Pancreas (tissue), 10 donors: Measurements from ENCODE around the gene ACOX3. TPM values are rescaled to one million over a fixed set of nuclear protein-coding genes. Genes with fewer than 3 reads are reported as not detected.

Experiments
- ATAC-seq, 4 donors: fragments of 200-7000 bp; cut with Tn5 transposase; one replicate each; pipeline versions ENCODE4 v1.8.0 to v1.9.1; 2020; ENCODE audit warnings: mild to moderate bottlenecking in 4 of 4, moderate library complexity in 4 of 4
- DNase-seq, 6 donors: peaks; one replicate each; pipeline ENCODE4 v3.0.0-alpha.2; 2020
- FAIRE-seq: peaks from 2 replicates; lab custom pipeline; 2012; peaks lifted over from hg19 to GRCh38; lab: Jason Lieb, UNC
- H3K27ac ChIP-seq, 4 donors: fragments of 200-600 bp; sonication (generic); 1 replicate in 3 of 4; 2 replicates in 1 of 4; pipeline versions ENCODE4 v1.5.0 to v1.8.0; 2020
- H3K27me3 ChIP-seq, 4 donors: fragments of 200-600 bp; one replicate each; pipeline ENCODE4 v1.8.0; 2021
- H3K36me3 ChIP-seq, 3 donors: fragments of 200-600 bp; sonication (generic) in 1 of 3; one replicate each; pipeline versions ENCODE4 v1.5.0 to v1.8.0; 2020 to 2021
- H3K4me1 ChIP-seq, 3 donors: fragments of 200-600 bp; one replicate each; pipeline ENCODE4 v1.8.0; 2021
- H3K4me3 ChIP-seq, 4 donors: fragments of 200-600 bp; sonication (generic) in 2 of 4; one replicate each; pipeline versions ENCODE4 v1.5.0 to v1.8.0; 2020 to 2021
- H3K9me3 ChIP-seq, 4 donors: fragments of 200-600 bp; one replicate each; pipeline ENCODE4 v1.8.0; 2021
- CTCF ChIP-seq, 4 donors: fragments of 200-600 bp; sonication (generic) in 3 of 4; IDR thresholded peaks; one replicate each; pipeline versions ENCODE4 v1.5.0 to v1.8.0; 2021; ENCODE audit warnings: antibody characterized with exemption in 4 of 4
- WGBS, 2 donors: extraction: QIAGEN DNeasy Blood & Tissue Kit; methylation state at CpG; one replicate each; pipeline ENCODE4 v1.1.7; 2013; 5-methylcytosine and 5-hydroxymethylcytosine counted together
- intact Hi-C, 3 donors: fragments of 100-400 bp; cut with DNase I; formaldehyde crosslinking; loops; one replicate each; pipeline versions ENCODE4 v1.11.1 to v1.14.2; 2022
- polyA plus RNA-seq, 2 donors: library from polyadenylated mRNA; stranded (reverse); fragments of 200-250 nt; gene quantifications; one replicate each; pipeline ENCODE4 v1.2.3, GENCODE V29; 2013
- total RNA-seq, 6 donors: library from RNA; stranded (reverse); fragmentation: NEBNext Ultra II Directional in 4 of 6; extraction: Animal tissue kit (Norgen Biotek cat#: 25700) in 4 of 6; gene quantifications; one replicate each; pipeline versions ENCODE4 v1.2.1 to v1.2.4, GENCODE V29; 2021 to 2023
- donor health status: healthy with polysubstance abuse.
- donor health status: DM: no; HTN: no; CAD: no; lungs with moderate emphysema.
- donor health status: DM: no; HTN: no; CAD: no.
- donor health status: control.
- donor health status: control.
- donor health status: Bipolar disorder and iron deficiency.
- donor health status: DM: yes; HTN: yes; CAD: no.
- donor health status: DM: no; HTN: no; CAD: no.
- donor health status: DM: no; HTN: no; CAD: no.
- donor health status: DM: yes; HTN: yes; CAD: no.

Gene ACOX3
- total and polyA plus RNA-seq, 8 donors, result 16.1 to 24.8 (median 18.6) TPM

DNA sequence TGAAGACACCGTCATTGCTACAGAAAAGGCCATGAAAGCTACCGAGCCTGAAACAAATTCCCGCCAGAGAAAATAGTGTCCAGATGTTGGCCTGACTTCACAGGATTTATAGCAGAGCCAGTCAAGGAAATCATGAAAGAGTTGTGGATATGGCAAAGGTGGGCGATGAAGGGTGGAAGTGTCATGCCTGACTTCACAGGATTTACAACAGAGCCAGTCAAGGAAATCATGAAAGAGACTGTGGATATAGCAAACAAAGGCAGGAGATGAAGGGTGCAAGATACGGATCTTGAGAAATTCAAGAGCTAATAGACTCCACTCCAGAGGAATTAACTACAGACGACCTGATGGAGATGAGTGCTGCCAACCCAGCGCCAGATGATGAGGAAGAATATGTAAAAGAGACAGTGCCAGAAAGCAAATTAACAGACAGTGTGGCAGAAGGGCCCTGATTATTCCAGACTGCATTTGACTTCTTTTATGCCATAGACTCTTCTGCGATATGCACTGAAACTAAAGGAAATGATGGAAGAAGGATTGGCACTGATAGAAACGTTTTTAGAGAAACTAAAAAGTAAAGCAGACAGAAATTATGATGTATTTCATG lies 17.2 kb upstream of the ACOX3 start:
- intact Hi-C loops, result no loop called here
- no peak for ATAC-seq
- no peak for DNase-seq
- Histone ChIP-seq H3K9me3 (no peaks in the 10 kb centered on the region), H3K27me3 (no peaks in the 10 kb centered on the region), H3K36me3 (peaks cover 0 to 35% (median 0%) of the 10 kb centered on the region in 3 donors), H3K4me1 (no peaks in the 10 kb centered on the region), H3K27ac (no peak overlapping the region), H3K4me3 (no peak overlapping the region)
- no peak for FAIRE-seq
- TF ChIP-seq CTCF (IDR thresholded peaks at IDR 0.05), result no peak
- 81 to 82% methylated on average over 9 of the region's 9 CpGs for WGBS, 2 donors

DNA sequence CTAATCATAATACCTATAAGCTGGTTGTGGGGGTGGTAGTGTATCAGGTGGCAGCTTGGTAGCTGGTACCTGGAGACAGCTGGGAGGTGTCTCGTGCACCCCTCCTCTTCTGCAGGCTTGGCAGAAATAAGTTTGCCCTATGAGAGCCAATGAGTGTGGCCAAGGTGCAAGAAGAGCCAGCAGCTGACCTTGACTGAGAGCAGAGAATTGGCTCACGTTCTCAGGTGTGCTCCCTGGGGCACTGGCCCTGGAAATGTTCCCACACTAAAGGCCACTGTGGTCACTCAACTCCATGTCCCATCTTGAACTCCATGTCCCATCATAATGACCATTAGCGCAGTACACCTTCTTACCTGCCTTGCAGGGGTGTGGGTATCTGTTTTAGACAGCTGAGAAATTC lies 13.4 kb upstream of the ACOX3 start:
- DNase-seq, result peak in 1 of 6 donors; percentile 24

DNA sequence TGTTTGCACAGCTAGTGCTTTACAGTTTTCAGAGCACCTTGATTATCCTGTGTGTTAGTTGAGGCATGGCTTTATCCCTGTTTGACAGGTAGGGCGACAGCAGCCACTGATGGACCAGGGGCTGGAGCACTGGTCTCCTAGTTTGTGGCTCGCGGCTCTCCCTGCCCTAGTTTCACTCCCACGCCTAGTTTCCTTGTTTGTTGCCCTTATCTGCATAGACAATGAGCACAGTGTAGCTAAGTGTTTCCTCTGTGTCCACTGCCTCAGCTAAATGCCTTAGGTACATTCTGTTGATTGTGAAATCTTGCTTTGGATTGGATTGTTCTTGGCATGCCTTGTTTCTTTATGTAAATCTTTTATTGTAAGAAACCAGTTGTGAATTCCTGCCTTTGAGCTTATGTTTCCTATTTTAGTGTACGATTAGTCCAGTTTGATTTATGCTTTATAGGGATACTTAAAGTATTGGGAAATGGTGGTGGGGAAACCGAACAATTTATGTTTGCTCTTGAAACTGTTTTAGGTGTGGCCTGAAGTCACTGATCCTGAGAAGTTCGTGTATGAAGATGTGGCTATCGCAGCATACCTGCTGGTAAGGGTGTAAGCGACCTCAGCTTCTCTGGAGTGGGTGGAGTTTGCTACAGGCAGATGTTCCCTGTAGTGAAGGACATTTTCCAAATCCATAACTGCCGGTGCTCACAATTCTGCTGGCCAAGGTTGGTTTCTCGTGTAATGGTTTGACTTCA lies 11.1 kb upstream of the ACOX3 start:
- TF ChIP-seq CTCF (IDR thresholded peaks at IDR 0.05), result no peak
- Histone ChIP-seq H3K9me3 (no peaks in the 10 kb centered on the region), H3K27me3 (no peaks in the 10 kb centered on the region), H3K27ac (peak overlapping the region in 2 of 4 donors; percentile 3 to 50), H3K4me1 (no peaks in the 10 kb centered on the region), H3K4me3 (no peak overlapping the region), H3K36me3 (peaks cover 3 to 67% (median 3%) of the 10 kb centered on the region in 3 donors)
- intact Hi-C loops, result no loop called here
- ATAC-seq (peak in 3 of 4 donors; percentile 58 to 80 (median 73)), DNase-seq (no peak), FAIRE-seq (no peak)
- 76 to 86% methylated on average over 11 of the region's 11 CpGs for WGBS, 2 donors

More for the DNA sequence above, 13.4 kb upstream of the ACOX3 start:
- no peak for FAIRE-seq
- peak in 3 of 4 donors; percentile 25 to 73 (median 71) for ATAC-seq
- Histone ChIP-seq H3K36me3 (peaks cover 3 to 56% (median 3%) of the 10 kb centered on the region in 3 donors), H3K9me3 (no peaks in the 10 kb centered on the region), H3K27ac (no peak overlapping the region), H3K27me3 (no peaks in the 10 kb centered on the region), H3K4me1 (no peaks in the 10 kb centered on the region), H3K4me3 (no peak overlapping the region)
- no peak for TF ChIP-seq CTCF (IDR thresholded peaks at IDR 0.05)
- WGBS, 2 donors, result 51 to 52% methylated on average over 3 of the region's 3 CpGs
- intact Hi-C loops, result no loop called here

GRCh38 chr4:8446122-8446521 lies 5.6 kb upstream of the ACOX3 start:
- Histone ChIP-seq H3K36me3 (peaks cover 0 to 23% (median 0%) of the 10 kb centered on the region in 3 donors), H3K27ac (no peak overlapping the region), H3K4me3 (no peak overlapping the region), H3K9me3 (no peaks in the 10 kb centered on the region), H3K27me3 (no peaks in the 10 kb centered on the region), H3K4me1 (peaks cover 0 to 17% (median 12%) of the 10 kb centered on the region in 3 donors)
- no peak for ATAC-seq
- no peak for TF ChIP-seq CTCF (IDR thresholded peaks at IDR 0.05)
- no peak for FAIRE-seq
- no peak for DNase-seq
- intact Hi-C loops, result no loop called here
- 60 to 80% methylated on average over 3 of the region's 3 CpGs for WGBS, 2 donors
